ENCODE measurements around the gene LAPTM5. TPM values are rescaled to one million over a fixed set of nuclear protein-coding genes. Genes with fewer than 3 reads are reported as not detected.

LAPTM5 gene
- total and polyA plus RNA-seq, 10 of the 15 experiments (the other 5 are each of a cell fraction or from before 2014, with no cell fraction given), result 24.1 to 1,034 (median 687) TPM

DNA sequence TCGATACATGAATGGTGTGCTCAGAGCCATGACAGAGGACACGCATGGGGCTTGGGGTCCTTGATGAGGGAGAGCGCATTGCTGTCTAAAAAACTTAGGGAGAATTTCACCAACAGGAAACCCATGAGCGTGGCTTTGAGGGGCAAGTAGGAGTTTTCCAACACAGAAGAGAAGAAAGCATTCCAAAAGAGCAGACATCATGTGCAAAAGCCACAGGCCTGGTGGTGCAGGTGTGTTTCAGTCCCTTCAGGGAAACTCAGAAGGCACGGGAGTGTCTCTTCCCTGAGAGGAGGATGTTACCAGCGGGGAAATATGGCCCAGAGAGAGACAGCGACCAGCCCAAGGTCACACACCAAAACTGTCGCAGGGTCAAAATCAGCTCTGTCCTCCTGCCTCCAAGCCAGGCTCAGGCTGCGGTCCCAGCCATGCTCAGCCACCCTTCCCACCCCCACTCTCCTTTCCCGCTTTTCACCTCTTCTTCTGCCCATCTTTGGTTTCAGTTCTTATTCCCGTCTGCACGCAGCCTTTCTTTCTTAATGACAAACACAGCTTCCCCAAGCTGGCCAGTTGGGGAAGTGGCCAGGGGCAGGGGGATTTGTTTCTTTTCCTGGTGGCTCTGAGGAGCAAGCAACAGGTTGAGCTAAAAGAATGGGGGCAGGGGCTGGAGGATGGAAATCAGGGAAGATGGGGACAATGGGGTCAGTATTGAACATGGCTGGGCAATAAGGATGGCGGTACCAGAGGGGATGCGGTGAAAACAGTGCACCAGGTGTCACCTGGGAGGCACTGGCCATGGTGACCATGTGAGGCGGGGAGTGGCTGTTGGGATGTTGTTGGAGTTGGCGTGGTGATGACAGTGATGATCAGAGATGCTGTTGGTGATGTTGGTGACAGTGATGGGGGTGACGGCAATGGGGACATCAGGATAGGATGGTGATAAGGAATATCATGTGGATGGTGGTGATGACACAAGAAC lies 10.3 kb downstream of the LAPTM5 start (continued):
- TF ChIP-seq SIX5 (IDR thresholded peaks at IDR 0.05; ENCODE audit: low read depth, low read length, severe bottlenecking), result no peak
- TF ChIP-seq ESRRA (IDR thresholded peaks at IDR 0.05; ENCODE audit: low read length), result no peak
- peak; percentile 21; the same call in 1 of the 2 replicates for TF ChIP-seq RELB (IDR thresholded peaks at IDR 0.05; ENCODE audit: low read depth)
- no peak for TF ChIP-seq NRF1 (conservative IDR thresholded peaks at IDR 0.05; ENCODE audit: low read depth, low read length)
- TF ChIP-seq HCFC1 (IDR thresholded peaks at IDR 0.05; ENCODE audit: low read length), result no peak
- peak; percentile 73; the same call in 1 of the 2 replicates for TF ChIP-seq POLR2A (IDR thresholded peaks at IDR 0.05; ENCODE audit: low read depth, low read length)
- TF ChIP-seq NR2F1 (conservative IDR thresholded peaks at IDR 0.05), result no peak
- peak; percentile 55 for TF ChIP-seq TCF12 (IDR thresholded peaks at IDR 0.05; ENCODE audit: low read depth, low read length)
- no peak for TF ChIP-seq HDAC6 (IDR thresholded peaks at IDR 0.05; ENCODE audit: unreplicated experiment)
- peak; percentile 74; the same call in 1 of the 2 replicates for TF ChIP-seq MLLT1 (IDR thresholded peaks at IDR 0.05)
- no peak for TF ChIP-seq KAT2A (conservative IDR thresholded peaks at IDR 0.05; ENCODE audit: control insufficient read depth, low read depth, low read length)
- TF ChIP-seq FOXM1 (IDR thresholded peaks at IDR 0.05; ENCODE audit: low read depth, low read length), result no peak

Measured in GM12878 (cell line).